Activated CD8-positive, alpha-beta memory T cell treated with anti-CD3 and anti-CD28 coated beads for 4 hours (primary cell): ENCODE measurements around the gene ADRA2B.
A peak's percentile ranks its signal among the peaks of the same experiment; 100 is the strongest.
"Not testable (repeated sequence)": the region's sequence is repeated elsewhere in the genome, so short reads cannot be mapped to it uniquely, and the experiment has no call there.

ENCODE experiments used
- DNase-seq, 2 donors: peaks; one replicate each; pipeline ENCODE4 v3.0.0-alpha.2; 2020; ENCODE audit warnings: low read depth in 2 of 2

Gene ADRA2B

DNA sequence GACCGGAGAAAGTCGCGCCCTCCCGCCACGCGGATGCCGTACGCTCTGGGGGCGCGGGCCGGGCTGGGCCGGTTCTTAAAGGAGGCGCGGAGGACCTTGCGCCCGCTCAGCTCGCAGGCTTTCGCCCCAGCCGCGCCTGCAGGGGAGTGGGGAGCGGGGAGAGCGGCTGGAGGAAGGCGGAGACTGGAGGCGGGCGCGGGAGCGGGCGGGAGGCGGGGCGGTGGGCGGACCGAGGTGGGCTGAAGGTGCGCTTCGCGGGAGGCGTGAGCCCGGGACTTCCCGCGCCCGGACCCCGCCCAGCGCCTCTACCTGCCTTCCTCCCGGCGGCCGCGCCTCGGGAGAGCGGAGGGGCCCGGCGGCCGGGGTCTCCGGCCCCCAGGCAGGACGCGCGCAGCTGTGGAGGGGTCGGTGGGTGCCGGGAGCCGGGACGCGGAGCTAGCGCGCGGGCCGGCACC lies at the start of gene ADRA2B:
TSS of gene ADRA2B (minus strand) at position 148 of the 455 bp plus-strand sequence. CDS start 422 bp downstream, outside the sequence.
- peak; percentile 62 to 63 for DNase-seq

- DNase-seq: no peak
Measured at GRCh38 chr2:96164459-96165184, 48.3 kb upstream of the ADRA2B start.

DNA sequence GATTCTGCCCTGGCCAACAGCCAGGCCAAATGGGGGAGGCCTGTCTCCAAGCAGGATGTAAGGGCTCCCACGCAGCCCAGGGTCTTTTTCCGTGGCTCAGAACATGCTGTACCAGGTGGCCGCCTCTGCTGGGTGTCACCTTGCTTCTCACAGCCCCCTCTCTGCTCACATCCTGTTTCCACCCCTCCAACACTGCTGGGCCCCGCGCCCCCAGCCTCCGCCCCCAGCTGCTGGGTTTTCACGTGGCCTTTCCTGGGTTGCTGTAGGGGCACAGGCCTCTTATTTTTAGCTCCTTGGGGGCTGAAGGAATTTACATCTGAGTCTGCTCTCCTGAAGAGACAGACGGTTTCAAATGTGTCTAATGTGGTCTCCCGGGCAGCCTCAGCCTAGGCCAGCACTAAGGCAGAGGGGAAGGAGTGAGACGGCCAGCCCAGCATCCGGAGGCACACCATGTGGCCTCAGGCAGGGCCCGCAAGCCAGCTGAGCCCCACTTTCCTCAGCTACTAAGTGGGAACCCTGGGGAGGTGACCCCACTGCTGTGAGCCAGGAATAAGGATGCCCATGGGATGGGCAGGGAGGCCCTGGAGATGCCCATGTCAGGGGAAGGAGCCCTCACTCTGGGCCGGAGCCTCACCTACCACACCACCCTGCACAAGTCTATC lies 47.5 kb upstream of the ADRA2B start:
- peak; percentile 85 to 87 for DNase-seq

- no peak for DNase-seq
Measured at GRCh38 chr2:96163415-96163767, 47.0 kb upstream of the ADRA2B start.

- no peak for DNase-seq
Measured at GRCh38 chr2:96161898-96162297, 45.5 kb upstream of the ADRA2B start.

- not testable (repeated sequence) for DNase-seq
Measured at GRCh38 chr2:96160366-96160765, 44.0 kb upstream of the ADRA2B start.

DNA sequence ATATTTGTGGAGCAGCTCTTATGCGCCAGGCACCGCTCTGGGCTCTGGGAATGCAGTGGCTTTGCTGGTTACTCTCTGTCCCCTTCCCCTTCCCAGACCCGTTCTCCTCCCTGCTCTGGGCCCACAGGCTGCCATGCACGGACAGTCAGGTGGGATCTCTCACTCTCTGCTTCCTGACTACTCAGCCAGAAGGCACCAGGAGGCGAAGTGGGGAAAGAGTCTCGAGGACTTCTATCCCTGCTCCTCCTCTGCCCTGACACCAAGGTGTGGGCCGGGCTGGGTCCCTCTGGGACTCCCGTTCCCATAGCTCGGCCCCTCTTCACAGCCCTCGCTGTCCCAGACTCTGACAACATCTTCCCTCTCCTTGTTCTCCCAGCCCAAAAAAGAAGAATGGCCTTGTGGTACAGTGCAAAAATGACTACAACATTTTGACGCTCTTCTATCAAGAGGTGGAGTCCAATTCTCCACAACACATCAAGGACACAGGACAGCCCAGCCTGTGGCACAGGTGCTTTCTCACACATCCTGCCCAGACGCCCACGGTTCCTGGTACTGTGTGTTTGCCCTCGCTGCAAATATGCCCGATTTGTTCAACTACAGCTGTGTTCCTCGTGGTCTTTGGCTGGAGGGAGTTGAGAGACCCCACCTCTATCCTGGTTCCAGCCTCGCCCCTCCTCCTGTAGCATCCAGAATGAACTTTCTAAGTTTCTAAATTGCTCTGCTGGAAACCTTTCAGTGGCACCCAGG lies 42.9 kb upstream of the ADRA2B start:
- DNase-seq: no peak

- no peak for DNase-seq
Measured at GRCh38 chr2:96158554-96158940, 42.2 kb upstream of the ADRA2B start.

DNA sequence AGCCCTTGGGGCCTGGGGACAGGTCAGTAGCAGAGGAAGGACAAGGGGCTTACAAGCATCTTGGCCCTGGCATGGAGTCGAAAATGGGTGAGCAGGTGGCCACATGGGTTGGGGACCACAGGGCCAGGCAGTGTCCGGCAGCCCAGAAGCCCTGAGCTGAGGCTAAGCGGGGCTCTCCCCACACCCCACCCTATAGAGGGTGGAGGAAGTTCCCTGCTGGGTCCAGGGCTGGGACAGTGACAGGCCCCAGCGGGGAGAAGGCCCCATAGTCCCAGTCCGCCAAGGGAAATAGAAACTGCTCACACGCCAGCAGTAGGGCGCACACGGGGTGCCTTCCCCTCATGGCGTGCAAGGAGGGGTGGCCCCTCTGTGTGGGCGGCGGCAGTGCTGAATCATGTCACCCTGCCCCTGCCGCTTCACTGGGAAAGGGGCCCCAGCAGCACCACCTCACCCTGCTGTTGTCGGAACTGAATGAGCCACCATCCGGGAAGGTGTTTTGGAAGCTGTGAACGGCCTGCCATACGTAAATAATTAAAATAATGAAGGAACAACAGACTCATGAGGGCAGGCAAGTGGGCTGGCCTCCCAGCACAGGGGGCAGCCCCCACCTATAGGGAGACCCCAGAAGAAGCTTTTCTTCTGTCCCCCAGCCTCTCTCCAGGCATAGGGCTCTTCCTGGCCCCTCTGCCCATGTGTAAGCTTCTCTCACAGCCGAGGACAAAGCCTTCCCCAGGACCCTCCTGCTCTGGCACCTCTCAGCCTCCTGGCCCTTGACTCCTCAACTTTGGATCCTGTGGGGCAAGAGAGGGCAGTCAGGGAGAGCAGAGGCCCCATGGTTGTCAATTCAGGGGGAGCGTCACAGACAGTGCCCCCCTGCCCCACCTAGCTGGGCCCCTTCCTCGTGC lies 41.5 kb upstream of the ADRA2B start:
- DNase-seq: peak; percentile 83 to 89

DNA sequence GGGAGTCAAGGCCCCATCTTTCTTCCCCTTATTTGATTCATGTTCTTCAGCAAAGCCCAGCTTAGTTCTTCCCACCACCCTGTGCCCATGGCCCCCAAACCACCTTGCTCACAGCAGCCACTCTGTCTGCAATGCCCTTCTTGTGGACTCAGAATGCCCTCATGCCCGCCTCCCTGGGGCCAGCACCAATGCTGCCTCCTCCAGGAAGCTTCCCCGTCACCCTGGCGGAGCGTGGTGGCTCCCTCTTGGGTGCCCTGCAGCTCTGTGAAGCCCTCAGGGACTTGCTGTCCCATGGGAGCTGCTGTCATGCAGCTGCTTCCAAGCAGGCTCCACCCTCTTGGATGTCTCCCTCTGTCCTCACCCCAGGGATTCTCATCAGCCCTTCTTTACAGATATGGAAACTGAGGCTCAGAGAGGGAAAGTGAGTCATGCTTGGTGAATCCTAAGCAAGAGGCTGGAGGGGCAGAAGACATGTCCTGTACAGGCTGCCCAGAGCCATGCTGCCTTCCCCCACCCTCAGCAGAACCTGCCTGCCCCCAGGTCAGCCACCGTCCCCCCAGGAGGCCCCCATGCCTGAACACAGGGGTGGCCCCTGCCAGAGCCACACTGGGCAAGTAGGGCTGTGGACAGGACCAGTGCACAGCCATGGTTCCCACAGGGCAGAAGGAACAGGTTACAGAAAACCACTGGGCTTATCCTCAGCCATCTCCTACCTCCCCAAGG lies 40.7 kb upstream of the ADRA2B start:
- no peak for DNase-seq

DNA sequence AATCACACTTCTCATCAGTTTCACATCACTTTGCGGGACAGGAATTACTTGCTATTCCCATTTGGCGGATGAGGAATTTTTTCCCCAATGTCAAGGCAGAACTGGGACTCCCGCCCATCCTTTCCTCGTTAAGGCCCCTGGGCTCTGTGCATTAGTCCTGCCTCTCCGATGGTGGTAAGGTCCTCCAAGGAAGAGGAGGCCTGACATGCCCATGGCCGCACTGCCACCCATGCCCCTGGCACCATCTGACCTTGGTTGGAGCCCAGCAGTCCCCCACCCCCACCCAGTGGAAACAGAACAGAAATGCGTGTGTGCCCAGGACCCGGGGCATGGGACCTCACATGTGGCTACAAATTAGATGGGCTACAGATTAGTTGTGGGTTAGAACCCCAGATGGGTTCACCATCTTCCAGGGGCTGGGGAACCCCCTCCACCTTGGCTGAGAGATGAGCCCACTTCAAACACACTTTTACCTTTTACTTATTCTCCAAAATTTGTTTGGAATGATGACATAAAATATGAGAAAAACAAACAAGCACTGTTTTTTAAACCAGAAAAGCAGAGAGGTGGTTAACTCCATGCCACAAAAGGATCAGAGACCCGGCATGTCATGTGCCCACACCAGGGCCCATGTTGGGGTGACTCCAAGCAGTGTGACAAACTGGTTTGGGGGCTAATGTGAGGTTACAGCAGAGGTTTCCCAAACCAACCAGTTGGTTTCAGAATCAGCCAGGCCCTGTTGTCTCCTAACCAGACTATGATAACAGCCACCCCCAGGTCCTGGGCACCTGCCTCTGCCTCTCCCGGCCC lies 39.8 kb upstream of the ADRA2B start:
- DNase-seq: no peak

DNA sequence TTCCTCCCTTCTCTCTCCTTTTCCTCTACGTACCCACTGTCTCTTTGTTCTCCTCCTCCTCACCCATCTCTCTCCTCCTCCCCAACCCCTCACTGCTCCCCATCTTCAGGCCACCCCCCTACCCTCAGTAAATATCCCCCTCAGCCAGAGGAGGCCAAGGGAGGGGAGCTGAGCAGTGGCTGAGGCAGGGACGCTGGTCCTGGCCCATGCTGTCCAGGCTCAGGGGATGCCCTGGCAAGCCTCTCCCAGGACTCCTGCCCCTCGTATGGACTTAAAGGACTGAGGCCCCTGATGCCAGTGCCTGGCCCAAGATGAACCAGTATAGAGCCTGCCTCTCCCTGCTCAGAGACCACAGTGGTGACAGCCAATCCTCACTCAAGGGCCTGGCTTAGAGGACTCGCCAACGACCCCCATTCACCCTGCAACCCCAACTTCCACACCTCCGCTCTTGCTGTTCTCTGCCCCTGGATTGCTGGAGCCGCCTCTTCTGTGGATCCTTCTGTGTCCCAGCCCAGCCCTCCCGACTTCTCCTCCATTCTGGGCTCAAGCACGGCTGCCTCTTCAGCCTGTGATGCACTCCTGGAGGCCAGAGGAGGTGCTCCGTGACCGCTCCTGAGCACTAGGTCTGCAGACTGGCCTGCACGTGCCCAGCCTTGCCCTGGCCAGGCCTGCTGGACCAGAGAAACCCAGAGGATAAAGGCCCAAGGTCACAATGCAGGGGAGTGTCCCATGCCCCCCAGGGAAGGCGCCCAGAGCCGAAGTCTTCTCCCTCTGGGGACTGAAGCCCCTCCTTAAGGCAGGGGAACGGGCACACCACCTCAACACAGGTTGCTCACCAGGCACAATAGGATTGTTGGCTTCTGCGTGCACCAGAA lies 38.4 kb upstream of the ADRA2B start:
- no peak for DNase-seq

DNA sequence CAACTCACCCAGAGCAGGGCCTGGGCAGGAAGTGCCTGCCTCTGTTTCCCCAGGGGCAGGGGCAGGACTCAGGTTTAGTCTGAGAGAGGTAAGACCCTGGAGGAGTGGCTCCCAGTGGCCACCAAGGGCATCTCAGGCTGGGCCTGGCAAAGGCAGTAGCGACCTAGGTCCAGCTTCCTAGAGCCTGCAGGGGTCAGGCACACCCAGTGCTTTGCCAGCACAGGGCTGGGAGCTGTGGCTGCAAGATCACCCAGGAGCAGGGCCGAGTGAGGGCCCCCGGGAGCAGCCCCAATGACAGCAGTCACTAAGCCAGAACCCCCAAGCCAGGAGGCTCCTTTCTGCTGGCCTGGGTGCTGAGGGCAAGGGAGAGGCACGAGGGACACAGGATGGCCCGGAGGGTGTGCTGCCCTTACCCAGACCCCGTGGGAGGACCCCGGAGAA lies 37.6 kb upstream of the ADRA2B start:
- DNase-seq: no peak

DNA sequence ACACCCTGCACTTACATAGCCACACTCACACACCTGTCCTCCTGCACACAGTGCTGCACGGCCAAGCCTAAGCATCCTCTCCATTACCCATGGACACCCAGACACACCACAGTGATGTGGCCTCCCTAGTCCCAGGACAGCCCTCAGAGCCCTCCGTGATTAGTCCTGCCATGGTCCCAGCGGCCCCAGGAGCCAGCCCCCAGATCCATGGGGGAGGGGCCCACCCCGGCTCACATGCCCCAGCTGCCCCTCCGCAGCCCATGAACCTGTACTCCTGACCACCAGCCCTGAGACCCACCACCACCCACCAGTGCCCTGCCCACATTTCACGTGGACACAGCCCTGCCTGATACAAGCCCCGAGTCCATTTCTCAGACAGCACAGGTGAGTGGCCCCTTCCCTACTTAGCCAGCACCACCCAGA lies 36.9 kb upstream of the ADRA2B start:
- DNase-seq: no peak

DNA sequence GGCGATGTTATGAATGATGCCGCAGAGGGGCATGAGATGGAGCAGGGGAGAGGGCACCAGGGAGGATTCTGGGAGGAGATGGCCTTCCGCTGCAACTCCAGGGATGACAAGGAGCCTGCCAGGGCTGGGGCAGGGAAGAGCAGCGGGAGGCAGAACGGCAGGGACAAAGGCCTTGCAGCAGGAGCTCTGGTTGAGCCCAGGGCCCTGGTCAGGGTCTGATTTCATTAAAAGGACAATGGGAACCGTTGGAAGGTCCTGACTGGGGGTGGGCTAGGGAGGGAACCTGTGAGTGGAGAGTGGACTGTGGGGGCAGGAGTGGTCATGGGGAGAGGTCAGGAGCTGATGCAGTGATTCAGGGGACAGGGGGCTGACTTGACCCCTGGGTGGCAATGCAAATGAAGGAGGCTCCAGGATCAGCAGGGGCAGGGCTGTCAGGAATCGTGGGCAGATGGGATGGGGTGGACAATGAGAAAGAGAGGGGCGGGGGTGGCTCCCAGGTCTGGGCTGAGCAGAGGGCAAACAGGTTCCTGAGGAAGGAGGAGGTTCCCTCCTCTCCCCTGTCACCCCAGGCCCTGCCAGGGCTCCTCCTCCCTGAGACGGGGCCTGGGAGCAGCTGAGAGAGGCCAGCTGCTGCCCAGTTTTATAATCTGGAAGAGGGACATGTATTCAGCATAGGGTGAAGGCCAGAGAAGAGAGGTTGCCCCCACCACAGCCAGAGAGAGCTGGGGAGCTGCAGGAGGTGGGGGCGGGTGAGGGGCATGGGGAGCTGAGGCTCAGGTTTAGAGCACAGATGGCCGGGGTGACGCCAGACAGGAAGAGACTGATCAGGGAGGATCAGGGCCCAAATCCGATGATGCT lies 36.2 kb upstream of the ADRA2B start:
- no peak for DNase-seq

DNA sequence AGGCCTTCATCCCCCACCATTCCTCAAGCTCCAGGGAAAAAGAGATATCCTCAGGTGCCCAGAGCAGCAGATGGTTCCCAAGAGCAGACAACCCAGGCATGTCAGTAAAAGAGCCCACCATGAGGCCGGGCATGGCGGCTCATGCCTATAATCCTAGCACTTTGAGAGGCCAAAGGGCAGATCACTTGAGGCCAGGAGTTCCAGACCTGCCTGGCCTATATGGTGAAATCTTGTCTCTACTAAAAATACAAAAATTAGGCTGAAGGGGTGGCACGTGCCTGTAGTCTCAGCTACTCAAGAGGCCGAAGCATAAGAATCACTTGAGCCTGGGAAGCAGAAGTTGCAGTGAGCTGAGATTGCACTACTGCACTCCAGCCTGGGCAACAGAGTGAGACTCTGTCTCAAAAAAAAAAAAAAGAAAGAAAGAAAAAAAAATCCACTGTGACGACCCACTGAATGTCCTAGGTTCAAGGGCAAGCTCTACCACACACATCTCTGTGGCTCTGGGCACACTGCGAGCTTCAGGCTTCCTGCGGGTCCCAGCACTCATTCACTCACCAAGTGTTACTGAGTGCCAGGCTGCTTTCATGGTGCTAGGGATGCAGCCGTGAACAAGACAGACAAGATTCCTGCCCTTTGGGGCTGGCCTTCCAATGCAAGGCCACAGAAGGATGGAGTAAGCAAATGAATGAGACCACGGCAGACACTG lies 35.4 kb upstream of the ADRA2B start:
- DNase-seq: no peak

DNA sequence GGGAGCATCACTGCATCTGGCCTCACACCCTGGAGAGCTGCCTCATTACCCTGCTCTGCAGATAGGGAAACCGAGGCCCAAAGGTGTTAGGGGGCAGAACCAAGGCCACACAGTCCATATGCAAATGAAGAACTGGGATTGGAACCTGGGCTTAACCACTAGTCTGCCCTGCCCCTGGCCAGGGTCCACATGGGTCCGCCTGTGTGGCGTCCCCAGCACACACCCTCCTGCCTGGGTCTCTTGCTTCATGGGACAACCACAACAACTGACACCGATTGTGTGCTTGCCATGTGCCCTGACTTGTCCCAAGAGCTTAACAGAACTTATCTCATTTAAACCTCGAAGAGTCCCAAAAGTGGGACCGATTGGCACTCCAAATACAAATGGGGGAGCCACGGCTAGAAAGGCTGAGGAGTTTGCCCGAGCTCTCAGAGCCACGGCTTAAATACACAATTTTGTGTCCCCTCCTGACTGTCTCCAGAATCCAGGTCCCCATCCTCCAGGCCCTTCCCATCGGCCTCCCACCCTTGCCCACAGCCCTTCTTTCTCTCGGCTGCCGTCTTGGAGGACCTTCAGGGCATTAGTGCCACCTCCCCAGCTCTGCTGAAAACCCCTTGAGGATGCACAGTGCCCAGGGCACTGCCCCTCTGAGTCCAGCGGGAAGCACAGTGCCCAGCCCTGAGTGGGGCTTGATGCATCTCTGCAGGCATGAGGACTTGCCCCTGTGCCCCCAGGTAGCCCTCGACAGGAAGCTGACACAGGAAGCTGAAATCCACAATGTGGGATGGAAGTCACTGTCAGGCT lies 34.6 kb upstream of the ADRA2B start:
- DNase-seq: no peak
